GM19324 (cell line): ENCODE data around the gene ZNF462.
"Not testable (repeated sequence)": the region's sequence is repeated elsewhere in the genome, so short reads cannot be mapped to it uniquely, and the experiment has no call there.

Source experiments
- ATAC-seq: cut with Tn5 transposase; IDR thresholded peaks from one replicate; pipeline ENCODE4 v1.9.1; 2021; ENCODE audit warnings: mild to moderate bottlenecking, moderate library complexity; ENCODE audit not compliant: unreplicated experiment, low FRiP score

The ZNF462 gene, protein sequence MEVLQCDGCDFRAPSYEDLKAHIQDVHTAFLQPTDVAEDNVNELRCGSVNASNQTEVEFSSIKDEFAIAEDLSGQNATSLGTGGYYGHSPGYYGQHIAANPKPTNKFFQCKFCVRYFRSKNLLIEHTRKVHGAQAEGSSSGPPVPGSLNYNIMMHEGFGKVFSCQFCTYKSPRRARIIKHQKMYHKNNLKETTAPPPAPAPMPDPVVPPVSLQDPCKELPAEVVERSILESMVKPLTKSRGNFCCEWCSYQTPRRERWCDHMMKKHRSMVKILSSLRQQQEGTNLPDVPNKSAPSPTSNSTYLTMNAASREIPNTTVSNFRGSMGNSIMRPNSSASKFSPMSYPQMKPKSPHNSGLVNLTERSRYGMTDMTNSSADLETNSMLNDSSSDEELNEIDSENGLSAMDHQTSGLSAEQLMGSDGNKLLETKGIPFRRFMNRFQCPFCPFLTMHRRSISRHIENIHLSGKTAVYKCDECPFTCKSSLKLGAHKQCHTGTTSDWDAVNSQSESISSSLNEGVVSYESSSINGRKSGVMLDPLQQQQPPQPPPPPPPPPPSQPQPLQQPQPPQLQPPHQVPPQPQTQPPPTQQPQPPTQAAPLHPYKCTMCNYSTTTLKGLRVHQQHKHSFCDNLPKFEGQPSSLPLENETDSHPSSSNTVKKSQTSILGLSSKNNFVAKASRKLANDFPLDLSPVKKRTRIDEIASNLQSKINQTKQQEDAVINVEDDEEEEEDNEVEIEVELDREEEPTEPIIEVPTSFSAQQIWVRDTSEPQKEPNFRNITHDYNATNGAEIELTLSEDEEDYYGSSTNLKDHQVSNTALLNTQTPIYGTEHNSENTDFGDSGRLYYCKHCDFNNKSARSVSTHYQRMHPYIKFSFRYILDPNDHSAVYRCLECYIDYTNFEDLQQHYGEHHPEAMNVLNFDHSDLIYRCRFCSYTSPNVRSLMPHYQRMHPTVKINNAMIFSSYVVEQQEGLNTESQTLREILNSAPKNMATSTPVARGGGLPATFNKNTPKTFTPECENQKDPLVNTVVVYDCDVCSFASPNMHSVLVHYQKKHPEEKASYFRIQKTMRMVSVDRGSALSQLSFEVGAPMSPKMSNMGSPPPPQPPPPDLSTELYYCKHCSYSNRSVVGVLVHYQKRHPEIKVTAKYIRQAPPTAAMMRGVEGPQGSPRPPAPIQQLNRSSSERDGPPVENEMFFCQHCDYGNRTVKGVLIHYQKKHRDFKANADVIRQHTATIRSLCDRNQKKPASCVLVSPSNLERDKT (N-terminal part only)

DNA sequence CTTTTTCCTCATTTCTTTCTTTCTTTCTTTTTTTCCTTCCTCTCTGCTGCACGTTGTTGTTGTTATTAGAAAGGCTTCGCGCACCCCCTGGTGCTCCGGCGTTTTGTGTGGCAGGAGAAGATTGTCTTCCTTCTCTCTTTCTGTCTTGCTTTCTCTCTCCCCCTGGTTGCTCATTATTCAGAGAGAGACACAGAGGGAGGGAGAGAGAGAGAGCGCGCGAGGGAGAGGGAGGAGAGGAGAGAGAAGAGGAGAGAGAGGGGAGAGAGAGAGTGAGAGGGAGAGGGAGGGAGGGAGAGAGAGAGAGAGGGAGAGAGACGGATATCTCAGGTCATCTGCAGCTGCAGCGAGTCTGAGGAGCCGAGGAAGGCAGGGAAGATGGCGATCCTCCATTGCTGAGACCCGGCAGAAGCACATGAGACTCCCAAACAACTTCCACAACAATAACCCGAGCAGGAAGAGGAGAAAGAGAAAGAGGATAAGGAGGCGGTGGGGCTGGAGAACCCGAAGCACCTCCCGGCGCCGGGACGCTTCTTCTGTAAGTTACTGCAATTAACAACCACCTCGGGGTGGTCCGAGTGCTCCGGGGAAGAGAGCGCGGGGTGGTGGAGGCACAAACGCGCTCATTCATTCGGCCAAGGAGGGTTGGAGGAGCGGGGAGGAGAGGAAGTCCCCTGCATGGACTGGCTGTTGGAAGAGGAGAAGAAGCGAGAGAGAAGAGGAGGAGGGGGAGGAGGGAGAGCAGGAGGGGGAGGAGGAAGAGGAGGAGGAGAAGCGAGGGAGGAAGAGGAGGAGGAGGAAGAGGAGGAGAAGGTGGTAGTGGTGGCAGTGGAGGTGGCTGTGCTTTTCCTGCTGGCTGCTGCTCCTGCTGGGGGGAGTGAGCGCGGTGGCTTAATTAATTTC lies at the start of gene ZNF462:
Gene ZNF462, plus strand, starts transcription at position 346 of the 900 bp plus-strand sequence. CDS start 60,218 bp downstream, outside the sequence.
- no peak for ATAC-seq

DNA sequence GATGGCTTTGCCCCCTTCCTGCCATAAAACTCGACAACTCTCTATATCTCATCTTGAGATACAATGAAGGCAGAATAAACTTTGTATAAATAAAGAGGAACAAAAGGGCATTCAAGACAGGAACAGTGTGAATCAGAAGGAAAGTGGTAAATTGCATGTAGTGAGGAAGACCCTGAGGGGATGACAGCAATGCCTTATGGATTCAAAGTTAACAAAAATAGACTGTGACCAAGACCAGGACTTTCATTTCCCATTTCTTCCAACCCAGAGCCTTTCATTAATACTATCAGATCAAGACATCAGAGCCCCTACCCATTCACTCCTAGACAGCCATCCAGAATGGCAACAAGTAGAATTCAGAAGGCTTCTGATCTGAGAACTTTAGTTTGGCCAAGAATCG lies 46.4 kb upstream of the ZNF462 start:
- no peak for ATAC-seq

DNA sequence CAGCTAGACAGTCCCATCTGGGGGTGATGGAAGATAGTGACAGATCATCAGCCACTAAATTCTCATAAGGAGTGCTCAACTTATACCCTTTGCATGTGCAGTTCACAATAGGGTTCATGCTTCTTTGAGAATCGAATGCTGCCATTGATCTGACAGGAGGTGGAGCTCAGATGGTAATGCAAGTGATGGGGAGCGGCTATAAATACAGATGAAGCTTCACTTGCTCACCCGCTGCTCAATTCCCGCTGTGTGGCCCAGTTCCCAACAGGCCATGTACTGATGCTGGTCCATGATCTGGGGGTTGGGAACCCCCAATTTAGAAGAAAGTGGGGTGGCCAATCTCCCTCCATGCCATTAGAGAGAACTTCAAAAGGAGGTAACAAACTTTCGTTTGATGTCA lies 44.9 kb upstream of the ZNF462 start:
- ATAC-seq, result no peak

DNA sequence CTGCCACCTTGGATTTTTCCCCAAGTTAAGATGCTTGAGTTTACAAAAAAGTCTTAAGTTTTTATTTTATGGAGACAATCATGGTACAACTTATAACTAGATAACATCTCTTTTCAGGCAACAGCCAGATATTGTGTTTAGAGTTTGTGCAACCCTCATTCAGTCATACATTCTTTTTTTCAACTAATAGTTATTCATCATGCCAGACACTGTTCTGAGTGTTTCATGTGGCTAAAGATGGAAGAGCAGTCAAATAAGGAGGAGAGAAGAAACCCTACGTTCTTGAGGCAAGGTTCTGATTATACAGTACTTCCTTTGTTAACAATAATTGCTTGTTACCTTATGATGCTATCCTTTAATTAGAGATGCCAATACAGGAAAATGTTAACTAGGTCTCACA lies 42.1 kb upstream of the ZNF462 start:
- ATAC-seq, result no peak

DNA sequence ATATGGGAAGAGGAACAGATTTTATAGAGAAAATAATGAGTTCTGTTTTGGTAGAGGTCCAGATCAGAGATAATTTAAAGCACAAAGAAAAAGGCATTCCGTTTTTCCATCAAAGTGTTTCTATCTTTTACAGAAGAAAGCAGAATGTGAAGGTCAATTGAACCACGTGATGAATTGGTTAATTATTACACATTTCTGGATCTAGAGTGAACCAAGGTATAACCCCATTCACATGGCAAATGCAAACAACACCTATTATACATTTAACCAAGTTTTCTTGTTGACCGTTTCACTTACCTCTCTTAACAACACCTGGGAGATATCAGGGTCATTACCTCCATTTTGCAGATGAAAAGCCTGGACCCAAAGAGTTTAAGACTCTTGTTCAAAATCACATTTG lies 34.9 kb upstream of the ZNF462 start:
- no peak for ATAC-seq

DNA sequence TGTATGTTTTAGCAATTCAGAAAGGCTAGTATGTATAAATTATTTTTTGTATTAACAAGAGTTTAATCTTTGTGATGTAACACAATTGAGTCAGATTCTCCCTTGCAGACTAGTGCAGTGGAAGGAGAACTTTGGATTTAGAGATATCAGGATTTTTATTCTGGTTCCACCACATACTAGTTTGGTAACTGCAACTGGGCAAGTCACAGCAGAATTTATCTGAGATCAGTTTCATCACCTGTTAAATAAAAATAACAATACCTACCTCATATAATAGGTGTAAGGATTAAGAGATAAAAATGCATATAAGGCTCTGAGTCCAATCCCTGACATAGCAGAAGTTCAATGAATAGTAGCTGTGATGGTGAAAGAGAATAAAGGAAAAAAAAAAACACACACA lies 34.0 kb upstream of the ZNF462 start:
- no peak for ATAC-seq

DNA sequence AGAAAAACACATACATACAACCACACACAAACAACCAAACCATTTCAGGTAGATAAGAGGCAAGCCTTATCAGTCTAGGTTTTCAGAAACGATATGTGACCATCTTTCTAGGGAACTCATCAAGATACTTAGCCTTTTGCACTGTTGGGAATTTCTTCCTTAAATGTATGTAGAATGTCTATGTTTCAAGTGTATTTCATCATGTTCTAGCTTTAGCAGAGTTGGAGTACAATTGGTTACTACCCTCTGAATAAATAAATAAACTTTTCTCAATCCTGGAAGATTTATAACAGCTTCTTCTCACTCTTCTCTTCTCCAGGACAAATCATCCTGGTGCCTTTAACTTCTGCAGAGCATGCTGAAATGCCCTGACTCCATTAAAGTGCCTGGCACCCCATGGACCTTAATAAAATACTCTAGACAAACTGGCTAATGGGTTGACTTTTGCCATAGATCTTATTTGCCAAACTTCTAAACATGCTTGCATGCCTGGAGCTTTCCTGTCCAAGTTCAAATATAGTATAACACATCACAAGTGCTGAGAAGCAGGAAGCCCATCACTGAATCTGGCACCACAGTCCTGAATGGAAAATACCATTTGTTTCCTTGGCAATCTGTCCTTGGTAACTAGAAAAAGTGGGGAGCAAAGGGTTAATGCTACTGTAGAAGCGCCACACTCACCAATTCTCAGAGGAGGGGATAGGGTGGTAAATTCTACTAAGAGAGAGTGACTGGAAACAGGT lies 33.1 kb upstream of the ZNF462 start:
- ATAC-seq, result no peak

DNA sequence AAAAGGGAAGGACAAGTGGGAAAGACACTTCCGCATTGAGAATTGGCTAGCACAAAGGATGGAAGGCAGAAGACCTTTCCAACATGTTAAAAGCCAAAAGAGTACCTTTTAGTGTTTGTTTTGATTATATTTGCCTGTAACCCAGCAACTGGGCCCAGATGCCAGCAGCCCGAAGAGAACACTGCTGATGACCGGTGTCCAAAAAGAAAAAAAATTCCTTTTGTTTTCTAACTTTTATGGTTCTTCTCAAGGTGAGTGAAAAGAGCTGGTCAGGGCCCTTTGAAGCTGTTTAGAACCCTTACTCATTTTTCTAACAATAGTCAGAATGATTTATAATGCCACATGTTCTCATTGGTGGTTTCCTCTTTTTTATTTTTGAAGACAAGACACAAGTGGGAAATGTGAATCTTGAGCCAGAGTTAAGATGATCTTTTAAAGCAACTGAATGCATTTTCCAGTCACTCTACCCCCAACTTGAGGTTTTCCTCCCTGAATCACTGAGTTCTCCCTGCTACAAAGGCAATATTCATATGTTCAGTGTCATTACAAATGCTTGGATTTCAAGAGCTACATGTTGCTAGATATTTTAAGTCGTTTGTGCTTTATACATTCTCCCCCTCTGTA lies 32.3 kb upstream of the ZNF462 start:
- ATAC-seq, result no peak

DNA sequence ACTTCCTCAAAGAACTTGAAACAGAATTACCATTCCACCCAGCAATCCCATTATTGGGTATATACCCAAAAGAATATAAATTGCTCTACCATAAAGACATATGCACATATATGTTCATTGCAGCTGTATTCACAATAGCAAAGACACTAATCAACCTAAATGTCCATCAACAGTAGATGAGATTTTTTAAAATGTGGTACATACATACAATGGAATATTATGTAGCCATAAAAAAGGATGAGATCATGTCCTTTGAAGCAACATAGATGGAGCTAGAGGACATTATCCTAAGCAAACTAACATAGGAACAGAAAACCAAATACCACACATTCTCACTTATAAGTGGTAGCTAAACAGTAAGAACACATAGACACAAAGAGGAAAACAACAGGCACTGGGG lies 28.1 kb upstream of the ZNF462 start:
- no peak for ATAC-seq

DNA sequence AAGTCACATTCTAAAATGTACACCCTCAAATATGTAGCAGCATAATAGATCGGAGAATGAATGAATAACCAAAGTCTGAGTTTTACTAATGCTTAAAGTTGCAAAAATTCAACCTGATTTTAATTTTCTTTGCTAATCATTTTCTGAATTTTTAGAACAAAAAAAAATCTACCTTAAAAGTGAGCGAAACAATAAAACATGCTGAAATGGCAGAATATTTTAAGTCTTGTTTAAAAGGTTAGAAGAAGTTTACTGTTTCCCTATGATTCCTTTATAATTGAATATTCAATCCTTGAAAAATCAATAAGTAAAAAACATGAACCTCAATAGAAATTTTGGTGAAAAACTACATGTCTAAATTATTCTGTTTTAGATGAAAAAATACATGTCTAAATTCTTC lies 27.1 kb upstream of the ZNF462 start:
- ATAC-seq, result no peak

DNA sequence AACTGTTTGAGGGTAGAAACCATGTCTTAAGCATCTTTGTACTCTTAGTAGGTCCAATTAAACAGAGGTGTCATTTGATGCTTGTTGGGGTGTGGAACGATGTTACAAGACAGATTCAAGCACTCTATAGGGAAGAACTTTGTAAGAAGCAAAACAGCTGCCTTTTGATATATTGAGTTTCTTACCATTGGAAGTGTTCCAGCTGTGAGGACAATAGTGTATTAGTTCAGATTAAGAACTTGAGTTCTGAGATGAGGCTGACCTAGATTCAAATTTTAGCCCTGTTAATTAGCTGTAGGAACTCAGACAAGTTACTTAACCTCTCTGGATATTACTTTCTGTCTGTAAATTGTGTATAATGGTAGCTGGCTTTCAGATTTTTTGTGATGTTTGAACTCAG lies 19.6 kb upstream of the ZNF462 start:
- no peak for ATAC-seq

DNA sequence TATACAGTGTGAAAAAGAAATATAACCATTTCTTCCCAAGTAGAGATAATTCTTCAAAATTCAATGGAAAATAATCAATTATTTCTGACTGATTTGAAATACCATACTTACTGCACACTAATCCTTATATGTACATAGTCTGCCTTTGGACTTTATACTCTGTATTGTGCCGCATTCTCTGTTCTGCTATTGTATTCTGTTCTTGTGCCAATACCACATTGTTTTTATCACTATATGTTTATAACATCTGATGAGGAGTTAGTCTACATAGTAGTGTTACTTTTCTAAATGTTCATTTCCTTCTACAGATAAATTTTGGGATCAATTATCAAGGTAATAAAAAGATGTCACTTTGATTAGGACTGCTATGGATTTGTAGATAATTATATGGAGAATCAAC lies 16.7 kb upstream of the ZNF462 start:
- no peak for ATAC-seq

DNA sequence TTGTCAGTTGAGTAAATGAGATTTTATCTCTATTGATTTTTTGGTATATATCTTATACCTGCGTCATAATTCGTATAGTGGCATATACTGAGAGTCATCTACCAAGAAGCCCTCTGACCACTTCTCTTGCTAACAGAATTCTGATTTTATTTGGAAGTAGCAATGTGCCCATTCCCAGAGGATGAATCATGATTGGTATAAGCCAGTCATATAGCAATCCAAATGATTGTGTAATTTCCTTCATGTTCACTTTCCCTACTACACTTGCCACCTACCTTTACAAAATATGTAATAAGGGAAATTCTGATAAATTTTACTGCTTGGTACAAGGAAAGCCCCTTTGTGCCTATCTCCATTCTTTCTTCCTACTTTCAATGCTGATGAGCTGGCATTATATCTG lies 16.1 kb upstream of the ZNF462 start:
- ATAC-seq, result no peak

DNA sequence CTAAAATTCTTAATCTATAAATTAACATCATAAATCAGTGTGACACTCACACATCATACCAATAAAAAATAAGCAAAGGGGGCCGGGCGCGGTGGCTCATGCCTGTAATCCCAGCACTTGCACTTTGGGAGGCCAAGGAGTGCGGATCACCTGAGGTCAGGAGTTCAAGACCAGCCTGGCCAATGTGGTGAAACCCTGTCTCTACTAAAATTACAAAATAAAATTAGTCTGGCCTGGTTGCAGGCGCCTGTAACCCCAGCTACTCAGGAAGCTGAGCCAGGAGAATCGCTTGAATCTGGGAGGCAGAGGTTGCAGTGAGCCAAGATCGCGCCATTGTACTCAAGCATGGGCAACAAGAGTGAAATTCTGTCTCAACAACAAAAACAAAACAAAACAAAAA lies 11.3 kb upstream of the ZNF462 start:
- ATAC-seq, result not testable (repeated sequence)

DNA sequence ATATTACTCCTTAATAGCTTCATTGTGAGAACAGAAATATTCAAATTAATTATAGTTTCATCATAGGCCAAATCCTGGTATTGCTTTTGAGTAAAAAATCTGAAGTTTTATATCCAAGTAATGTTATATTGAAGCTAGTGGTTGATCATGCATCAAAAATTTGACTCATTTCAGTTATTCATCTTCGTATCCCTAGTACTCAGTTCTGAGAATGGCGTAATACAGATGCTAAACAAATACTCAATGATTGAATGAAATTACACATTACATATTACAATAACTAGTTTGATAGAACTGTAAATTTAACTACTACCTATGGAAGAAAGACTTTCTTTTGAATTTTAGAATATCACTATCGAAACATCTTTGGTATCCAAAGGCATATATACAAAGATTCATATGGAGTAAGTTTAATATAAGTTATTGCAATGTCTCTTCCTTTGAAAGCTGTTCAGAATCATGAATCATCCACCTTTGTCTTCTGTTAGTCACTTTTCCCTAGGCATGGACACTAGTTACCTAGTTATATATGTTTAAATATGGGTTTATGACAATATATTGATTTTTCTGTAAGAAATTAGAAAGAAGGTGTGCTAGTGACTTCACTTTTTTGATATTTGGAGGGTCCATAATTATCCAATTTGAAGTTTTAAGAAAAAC lies 5.0 kb upstream of the ZNF462 start:
- ATAC-seq, result no peak

DNA sequence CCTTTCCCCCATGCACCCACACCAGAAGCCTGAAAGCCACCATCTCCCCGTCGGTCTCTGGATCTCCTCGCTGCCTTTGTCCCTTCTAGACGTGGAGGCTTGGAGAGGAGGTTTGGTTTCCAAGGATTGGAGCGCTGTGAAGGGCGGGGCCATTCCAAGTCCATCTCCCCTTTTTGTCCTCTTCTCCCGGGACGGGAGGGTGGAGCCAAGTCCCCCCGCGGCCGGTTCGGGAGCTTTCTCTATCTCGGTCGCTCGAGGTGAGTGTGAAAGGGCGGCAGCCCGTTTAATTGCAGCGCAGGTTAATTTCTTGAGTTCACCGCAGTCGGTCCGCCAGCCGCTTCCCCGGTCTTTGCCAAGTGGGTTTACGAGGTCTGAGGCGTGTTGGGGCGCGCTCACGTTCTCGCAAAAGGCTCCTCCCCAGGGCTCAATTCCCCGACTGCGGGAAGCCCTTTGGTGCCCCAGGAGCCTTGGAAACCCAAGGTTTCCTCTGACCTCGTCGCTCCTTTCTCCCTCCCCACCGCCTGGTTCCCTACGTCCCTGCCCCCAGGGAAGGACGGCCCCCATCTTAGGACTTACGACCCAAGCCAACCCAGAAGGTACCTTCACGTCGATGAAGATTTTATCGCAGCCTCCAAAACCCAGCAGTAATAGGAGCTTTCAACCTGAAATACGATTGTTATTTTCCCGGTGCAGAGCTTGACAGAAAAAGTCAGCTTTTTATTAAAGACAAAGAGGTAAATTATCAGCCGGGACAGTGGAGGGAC lies 2.8 kb upstream of the ZNF462 start:
- no peak for ATAC-seq
